Activated naive CD8-positive, alpha-beta T cell treated with anti-CD3 and anti-CD28 coated beads, Interleukin-2, amount 10 ng/mL, durations not matched to agents 7 days and 5 days (primary cell): ENCODE measurements around the gene LRIG1. TPM values are rescaled to one million over a fixed set of nuclear protein-coding genes. Genes with fewer than 3 reads are reported as not detected.

Experiments
- ATAC-seq: fragments of 150-1000 bp; cut with Tn5 transposase; one replicate; pipeline ENCODE4 v1.10.0; 2021; ENCODE audit warnings: low read depth, moderate library complexity
- POLR2A ChIA-PET: fragments of 350-600 bp; sonication (Branson Sonifier 250); formaldehyde crosslinking; loops from one replicate; lab custom pipeline; 2021; ENCODE audit warnings: antibody characterized with exemption; lab: Charles Lee
- DNase-seq: peaks from one replicate; pipeline ENCODE4 v3.0.0; 2021
- H3K27ac Mint-ChIP-seq: one replicate; pipeline ENCODE4 v1.8.0; 2022; ENCODE audit warnings: mild to moderate bottlenecking, mixed read lengths
- H3K27me3 Mint-ChIP-seq: one replicate; pipeline ENCODE4 v1.8.0; 2022; ENCODE audit warnings: mild to moderate bottlenecking, moderate library complexity, mixed read lengths
- H3K36me3 Mint-ChIP-seq: one replicate; pipeline ENCODE4 v1.8.0; 2021; ENCODE audit warnings: mild to moderate bottlenecking, mixed read lengths
- H3K4me1 Mint-ChIP-seq: one replicate; pipeline ENCODE4 v1.8.0; 2021; ENCODE audit warnings: mixed read lengths
- H3K4me3 Mint-ChIP-seq: one replicate; pipeline ENCODE4 v1.8.0; 2022; ENCODE audit warnings: mild to moderate bottlenecking, moderate library complexity, mixed read lengths
- H3K9me3 Mint-ChIP-seq: one replicate; pipeline ENCODE4 v1.8.0; 2021; ENCODE audit warnings: mixed read lengths
- total RNA-seq, 2 experiments: library from RNA; stranded (reverse); gene quantifications; one replicate each; pipeline ENCODE4 v1.2.3, GENCODE V29; 2021

The LRIG1 gene
- total RNA-seq, 2 experiments from 2014 or later, result 17.9 to 27.0 TPM

DNA sequence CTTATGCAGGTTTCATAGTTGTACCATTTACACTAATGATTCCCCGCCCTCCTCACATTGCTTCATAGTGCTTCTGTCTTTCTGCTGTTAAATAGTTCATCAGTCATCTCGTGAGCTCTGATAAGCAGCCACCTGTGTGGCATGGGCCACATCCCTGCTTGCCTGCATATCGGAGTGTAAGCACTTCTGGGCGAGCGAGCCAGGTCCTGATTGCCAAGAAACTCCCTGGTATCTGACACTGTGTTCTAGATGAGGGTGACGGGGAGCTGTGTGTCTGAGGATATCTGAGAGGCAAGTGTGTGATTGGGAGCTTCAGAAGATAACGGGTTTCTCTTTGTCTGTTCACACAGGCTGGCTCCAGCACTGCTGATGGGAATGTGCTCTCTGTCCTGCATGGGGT is 130.6 kb downstream of the LRIG1 start:
- Mint-ChIP-seq H3K9me3 (no peaks in the 10 kb centered on the region), H3K4me3 (no peak overlapping the region), H3K27ac (no peak overlapping the region), H3K36me3 (peaks cover 3% of the 10 kb centered on the region), H3K27me3 (no peaks in the 10 kb centered on the region), H3K4me1 (no peaks in the 10 kb centered on the region)
- POLR2A ChIA-PET, result no interaction called here
- no peak for ATAC-seq
- DNase-seq, result no peak

DNA sequence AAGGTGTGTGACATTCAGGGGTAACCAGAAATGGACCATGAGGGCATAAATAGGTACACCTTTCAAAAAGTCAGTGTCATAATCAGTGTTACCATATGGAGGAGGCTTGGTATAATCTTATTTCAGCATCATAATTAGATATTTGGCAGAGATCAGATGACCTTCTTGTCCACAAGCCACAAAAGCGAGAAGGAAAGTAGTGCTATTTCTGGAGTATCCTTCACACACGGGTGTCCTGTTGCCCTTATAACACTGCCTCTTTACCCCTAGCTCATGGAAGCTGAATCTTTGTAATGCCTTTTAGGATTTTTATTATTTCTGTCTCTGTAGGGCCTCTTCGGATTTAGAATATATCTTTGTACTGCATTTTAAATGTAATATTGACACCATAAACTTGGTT is 132.8 kb downstream of the LRIG1 start:
- no peak for ATAC-seq
- no peak overlapping the region for H3K27ac Mint-ChIP-seq
- no peak overlapping the region for H3K4me3 Mint-ChIP-seq
- H3K36me3 Mint-ChIP-seq, result peaks cover 3% of the 10 kb centered on the region
- no peak for DNase-seq
- POLR2A ChIA-PET, result no interaction called here
- H3K4me1 Mint-ChIP-seq, result no peaks in the 10 kb centered on the region
- no peaks in the 10 kb centered on the region for H3K9me3 Mint-ChIP-seq
- H3K27me3 Mint-ChIP-seq, result no peaks in the 10 kb centered on the region

DNA sequence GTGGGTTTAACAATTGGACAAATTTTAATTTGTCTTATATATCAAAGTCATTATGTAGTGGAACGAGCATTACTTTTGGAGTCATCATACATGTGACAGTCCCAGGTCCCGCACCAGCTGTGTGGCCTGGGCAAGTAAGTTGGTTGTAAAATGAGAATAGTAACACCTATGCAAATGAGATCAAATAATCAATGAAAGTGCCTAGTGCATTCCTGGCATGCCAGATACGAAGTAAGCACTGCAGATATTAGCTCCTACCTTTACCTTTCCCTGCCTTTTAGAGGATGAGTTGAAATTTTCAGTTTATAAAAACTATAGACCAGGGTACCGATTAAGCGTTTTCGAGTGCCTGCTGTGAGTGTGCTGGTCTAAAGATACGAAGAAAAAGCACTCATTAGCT is 134.1 kb downstream of the LRIG1 start:
- Mint-ChIP-seq H3K9me3 (no peaks in the 10 kb centered on the region), H3K4me1 (no peaks in the 10 kb centered on the region), H3K27me3 (no peaks in the 10 kb centered on the region), H3K27ac (no peak overlapping the region), H3K4me3 (no peak overlapping the region), H3K36me3 (peaks cover 3% of the 10 kb centered on the region)
- DNase-seq (no peak), ATAC-seq (no peak)
- POLR2A ChIA-PET, result no interaction called here

DNA sequence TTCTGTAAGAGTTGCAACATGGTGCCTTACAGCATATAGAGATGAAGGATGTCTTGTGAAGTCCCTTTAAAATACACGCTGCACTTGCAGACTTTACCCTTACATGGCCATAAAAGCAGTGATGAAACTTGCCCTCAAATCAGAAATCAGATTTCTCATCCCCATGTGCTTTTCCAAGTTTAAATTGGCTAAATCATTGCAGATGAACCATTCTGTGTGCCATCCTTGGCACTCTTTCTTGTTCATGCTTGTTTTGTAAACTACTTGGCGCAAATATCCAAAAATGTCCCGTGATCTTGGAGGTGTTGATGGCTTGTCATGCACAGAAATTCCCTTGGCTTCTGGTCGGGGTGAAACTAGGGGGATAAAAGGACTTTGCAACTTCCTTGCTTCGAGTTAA is 135.7 kb downstream of the LRIG1 start:
- H3K27me3 Mint-ChIP-seq, result no peaks in the 10 kb centered on the region
- DNase-seq (no peak), ATAC-seq (no peak)
- POLR2A ChIA-PET, result no interaction called here
- H3K4me3 Mint-ChIP-seq, result no peak overlapping the region
- no peak overlapping the region for H3K27ac Mint-ChIP-seq
- no peaks in the 10 kb centered on the region for H3K9me3 Mint-ChIP-seq
- no peaks in the 10 kb centered on the region for H3K4me1 Mint-ChIP-seq
- H3K36me3 Mint-ChIP-seq, result peaks cover 3% of the 10 kb centered on the region

DNA sequence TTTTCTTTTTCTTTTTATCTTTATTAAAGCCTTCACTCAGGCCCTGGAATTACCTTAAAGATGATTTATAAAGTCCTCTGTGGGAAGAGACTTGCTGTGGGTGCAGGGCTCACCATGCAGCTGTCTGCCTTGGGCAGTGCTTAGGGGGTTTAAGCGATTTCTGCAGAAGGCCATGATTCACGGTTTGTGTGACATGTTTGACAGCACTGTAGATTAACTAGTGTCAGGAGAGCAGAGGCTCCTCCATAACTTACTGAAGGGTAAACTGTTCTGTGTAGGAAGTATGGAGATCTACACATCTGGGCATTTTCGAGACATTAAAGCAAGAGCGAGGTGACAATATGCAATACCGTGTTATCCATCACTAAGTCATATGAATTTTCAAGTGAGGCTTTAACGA is 137.7 kb downstream of the LRIG1 start:
- no peaks in the 10 kb centered on the region for H3K4me1 Mint-ChIP-seq
- no peaks in the 10 kb centered on the region for H3K9me3 Mint-ChIP-seq
- H3K4me3 Mint-ChIP-seq, result no peak overlapping the region
- H3K27ac Mint-ChIP-seq, result no peak overlapping the region
- ATAC-seq, result no peak
- no peak for DNase-seq
- H3K27me3 Mint-ChIP-seq, result no peaks in the 10 kb centered on the region
- peaks cover 2% of the 10 kb centered on the region for H3K36me3 Mint-ChIP-seq
- POLR2A ChIA-PET, result no interaction called here

DNA sequence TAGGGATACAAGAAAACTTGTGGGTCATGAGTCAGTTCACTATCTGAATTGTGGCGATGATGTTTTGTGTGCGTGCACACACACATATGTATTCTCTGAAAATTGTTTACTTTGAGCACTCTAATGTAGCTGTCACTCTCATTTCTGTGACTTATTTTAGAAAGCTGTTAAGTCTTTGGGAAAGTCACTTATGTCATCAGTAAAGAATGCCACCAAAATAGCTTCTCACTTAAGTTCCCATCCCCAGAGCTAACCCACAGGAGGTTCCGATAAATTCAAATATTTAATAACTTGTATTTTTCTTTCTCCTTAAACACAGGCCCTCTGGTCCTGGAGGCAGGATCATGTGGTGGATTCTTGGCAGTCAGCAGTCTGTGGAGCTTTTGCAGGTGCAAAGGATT is 138.3 kb downstream of the LRIG1 start:
- ATAC-seq, result no peak
- DNase-seq, result no peak
- Mint-ChIP-seq H3K27ac (no peak overlapping the region), H3K9me3 (no peaks in the 10 kb centered on the region), H3K4me3 (no peak overlapping the region), H3K36me3 (peaks cover 2% of the 10 kb centered on the region), H3K4me1 (no peaks in the 10 kb centered on the region), H3K27me3 (no peaks in the 10 kb centered on the region)
- POLR2A ChIA-PET, result no interaction called here

DNA sequence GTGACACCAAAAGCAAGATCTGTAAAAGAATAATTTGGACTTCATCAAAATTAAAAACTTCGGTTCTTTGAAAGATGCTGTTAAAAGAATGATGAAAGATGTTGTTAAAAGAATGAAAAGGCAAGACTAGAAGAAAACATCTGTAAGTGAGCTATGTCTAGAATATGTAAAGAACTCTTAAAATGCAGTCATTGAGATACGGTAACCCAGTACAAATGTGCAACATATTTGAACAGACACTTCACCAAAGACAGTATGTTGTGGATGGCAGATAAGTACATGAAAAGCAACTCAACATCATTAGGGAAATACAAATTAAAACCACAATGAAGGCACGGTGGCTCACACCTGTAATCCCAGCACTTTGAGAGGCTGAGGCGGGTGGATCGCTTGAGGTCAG is 139.5 kb downstream of the LRIG1 start:
- H3K4me1 Mint-ChIP-seq, result no peaks in the 10 kb centered on the region
- no peaks in the 10 kb centered on the region for H3K9me3 Mint-ChIP-seq
- ATAC-seq (no peak), DNase-seq (no peak)
- H3K4me3 Mint-ChIP-seq, result no peak overlapping the region
- peaks cover 2% of the 10 kb centered on the region for H3K36me3 Mint-ChIP-seq
- no peaks in the 10 kb centered on the region for H3K27me3 Mint-ChIP-seq
- POLR2A ChIA-PET, result no interaction called here
- no peak overlapping the region for H3K27ac Mint-ChIP-seq

DNA sequence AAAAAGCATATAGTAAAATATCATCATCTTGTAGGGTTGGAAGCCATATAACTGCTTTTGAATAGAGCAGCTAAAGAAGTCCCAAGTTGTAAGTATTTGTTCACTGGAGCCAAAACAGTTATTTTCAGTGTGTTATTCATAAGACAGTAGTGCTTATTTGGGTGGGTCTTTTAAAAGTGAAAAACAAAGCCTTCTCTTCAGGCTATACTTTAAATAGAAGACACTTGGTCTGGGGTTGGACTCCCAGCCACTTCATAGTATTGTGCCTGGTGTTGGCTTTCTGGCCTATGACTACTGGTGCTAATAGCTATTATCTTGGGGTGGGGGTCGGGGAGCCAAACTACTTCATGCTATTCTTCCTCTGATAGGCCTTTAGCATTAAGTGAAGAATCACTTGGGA is 144.8 kb downstream of the LRIG1 start:
- Mint-ChIP-seq H3K27me3 (no peaks in the 10 kb centered on the region), H3K36me3 (no peaks in the 10 kb centered on the region), H3K27ac (no peak overlapping the region), H3K9me3 (no peaks in the 10 kb centered on the region), H3K4me1 (peaks cover 10% of the 10 kb centered on the region), H3K4me3 (no peak overlapping the region)
- POLR2A ChIA-PET, result no interaction called here
- ATAC-seq (no peak), DNase-seq (no peak)

DNA sequence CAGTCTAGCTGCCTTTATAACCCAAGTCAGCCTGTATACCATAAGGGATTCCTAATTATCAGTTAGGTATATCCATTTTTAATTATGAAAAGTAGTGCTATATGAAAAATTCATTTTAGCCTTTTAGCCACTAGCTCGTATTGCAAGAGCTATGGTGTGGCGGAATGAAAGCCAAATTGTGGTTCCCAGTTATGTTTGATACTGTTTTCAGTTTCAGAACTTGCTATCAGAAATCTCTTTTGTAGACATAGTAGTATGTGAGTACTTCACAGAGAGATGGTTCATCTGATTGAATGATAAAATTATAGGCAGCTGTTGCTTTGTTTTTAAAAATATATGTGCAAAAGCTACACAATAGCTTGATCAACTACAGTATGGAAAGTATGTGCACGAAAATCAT is 145.4 kb downstream of the LRIG1 start:
- POLR2A ChIA-PET, result no interaction called here
- DNase-seq (no peak), ATAC-seq (no peak)
- H3K27ac Mint-ChIP-seq, result no peak overlapping the region
- H3K27me3 Mint-ChIP-seq, result no peaks in the 10 kb centered on the region
- H3K4me1 Mint-ChIP-seq, result peaks cover 10% of the 10 kb centered on the region
- no peaks in the 10 kb centered on the region for H3K9me3 Mint-ChIP-seq
- no peak overlapping the region for H3K4me3 Mint-ChIP-seq
- no peaks in the 10 kb centered on the region for H3K36me3 Mint-ChIP-seq

DNA sequence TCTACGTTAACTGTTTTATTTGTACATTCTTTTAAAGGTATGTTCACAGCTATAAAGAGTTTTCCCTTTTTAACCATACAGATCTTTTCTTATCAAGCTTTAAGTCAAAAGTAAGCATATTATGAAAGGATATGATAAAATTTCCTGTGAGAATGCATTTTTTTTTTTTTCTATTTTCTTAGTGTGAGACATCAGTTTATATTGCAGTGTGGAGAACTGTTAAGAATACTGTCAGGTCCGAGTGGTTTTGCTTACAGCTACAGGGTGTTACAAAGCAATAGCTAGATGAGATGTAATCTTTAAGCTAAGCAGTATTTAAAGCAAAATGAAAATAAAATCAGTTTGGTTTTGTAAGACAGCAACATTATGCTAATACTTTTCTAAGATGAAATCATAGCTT is 146.8 kb downstream of the LRIG1 start:
- no peak overlapping the region for H3K27ac Mint-ChIP-seq
- POLR2A ChIA-PET, result no interaction called here
- no peak overlapping the region for H3K4me3 Mint-ChIP-seq
- no peak for ATAC-seq
- peaks cover 2% of the 10 kb centered on the region for H3K36me3 Mint-ChIP-seq
- no peak for DNase-seq
- no peaks in the 10 kb centered on the region for H3K27me3 Mint-ChIP-seq
- H3K4me1 Mint-ChIP-seq, result peaks cover 10% of the 10 kb centered on the region
- H3K9me3 Mint-ChIP-seq, result no peaks in the 10 kb centered on the region

DNA sequence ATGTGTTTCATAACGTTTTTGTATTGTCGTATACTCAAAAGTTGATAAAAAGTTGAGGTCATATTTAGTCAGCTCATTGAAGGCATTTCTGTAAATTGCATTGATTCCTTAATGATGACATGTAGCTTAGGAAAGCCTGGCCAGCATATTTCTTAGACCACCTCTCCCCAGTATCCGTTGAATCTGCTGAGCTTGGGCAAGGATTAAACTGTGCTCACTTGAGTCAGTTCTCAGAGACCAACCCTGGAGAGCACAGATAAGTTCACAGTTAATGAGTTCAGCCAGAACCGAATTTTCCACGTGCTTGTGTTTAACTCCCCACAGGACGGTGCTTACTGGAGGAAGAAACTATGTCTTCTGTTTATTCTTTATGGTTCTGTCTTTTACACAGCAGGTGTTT is 147.3 kb downstream of the LRIG1 start:
- Mint-ChIP-seq H3K27ac (no peak overlapping the region), H3K9me3 (no peaks in the 10 kb centered on the region), H3K4me3 (no peak overlapping the region), H3K36me3 (peaks cover 2% of the 10 kb centered on the region), H3K27me3 (no peaks in the 10 kb centered on the region), H3K4me1 (peaks cover 10% of the 10 kb centered on the region)
- ATAC-seq, result no peak
- POLR2A ChIA-PET, result no interaction called here
- no peak for DNase-seq

DNA sequence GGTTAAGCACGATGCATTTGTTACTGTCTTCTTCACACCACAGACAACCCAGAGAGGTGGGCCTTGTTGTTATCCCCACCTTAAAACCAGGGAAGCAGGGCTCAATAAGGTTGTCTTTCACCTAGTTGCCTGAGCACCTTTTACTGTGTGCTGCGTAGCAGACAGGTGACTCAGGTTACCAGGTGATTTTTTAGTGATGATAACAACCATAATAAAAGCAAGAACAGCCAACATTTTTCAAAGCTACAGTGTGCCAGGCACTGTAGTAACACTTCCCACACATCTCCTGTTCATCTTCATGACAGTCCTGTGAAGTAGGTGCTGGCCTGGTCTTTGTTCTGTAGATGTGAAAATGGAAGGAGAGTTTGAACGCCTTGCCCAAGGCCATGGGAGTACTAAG is 147.8 kb downstream of the LRIG1 start:
- no peak for DNase-seq
- H3K27ac Mint-ChIP-seq, result no peak overlapping the region
- H3K36me3 Mint-ChIP-seq, result peaks cover 3% of the 10 kb centered on the region
- no peaks in the 10 kb centered on the region for H3K9me3 Mint-ChIP-seq
- no peaks in the 10 kb centered on the region for H3K27me3 Mint-ChIP-seq
- H3K4me1 Mint-ChIP-seq, result peaks cover 10% of the 10 kb centered on the region
- no peak overlapping the region for H3K4me3 Mint-ChIP-seq
- POLR2A ChIA-PET, result no interaction called here
- no peak for ATAC-seq

DNA sequence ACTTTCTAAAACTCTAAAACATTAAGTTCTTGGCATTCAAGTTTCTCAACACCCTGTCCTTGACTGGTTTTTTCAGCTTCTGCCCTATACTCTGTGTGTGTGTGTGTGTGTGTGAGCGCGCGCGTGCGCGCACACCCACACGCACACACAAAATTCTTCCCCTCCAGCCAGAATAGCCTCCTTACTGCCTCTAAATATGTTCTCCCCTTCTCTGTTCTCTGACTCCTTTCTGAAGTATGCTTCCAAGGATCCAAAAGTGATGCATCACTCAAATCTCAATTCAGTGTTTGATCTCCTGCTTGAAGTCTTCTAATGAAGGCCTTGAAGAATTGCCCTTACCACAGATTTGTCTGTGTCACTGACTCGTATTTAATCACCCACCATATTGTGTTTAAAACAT is 150.2 kb downstream of the LRIG1 start:
- peaks cover 8% of the 10 kb centered on the region for H3K4me1 Mint-ChIP-seq
- POLR2A ChIA-PET, result no interaction called here
- ATAC-seq (no peak), DNase-seq (no peak)
- H3K36me3 Mint-ChIP-seq, result peaks cover 13% of the 10 kb centered on the region
- no peak overlapping the region for H3K27ac Mint-ChIP-seq
- no peaks in the 10 kb centered on the region for H3K27me3 Mint-ChIP-seq
- H3K4me3 Mint-ChIP-seq, result no peak overlapping the region
- H3K9me3 Mint-ChIP-seq, result peaks cover 3% of the 10 kb centered on the region

DNA sequence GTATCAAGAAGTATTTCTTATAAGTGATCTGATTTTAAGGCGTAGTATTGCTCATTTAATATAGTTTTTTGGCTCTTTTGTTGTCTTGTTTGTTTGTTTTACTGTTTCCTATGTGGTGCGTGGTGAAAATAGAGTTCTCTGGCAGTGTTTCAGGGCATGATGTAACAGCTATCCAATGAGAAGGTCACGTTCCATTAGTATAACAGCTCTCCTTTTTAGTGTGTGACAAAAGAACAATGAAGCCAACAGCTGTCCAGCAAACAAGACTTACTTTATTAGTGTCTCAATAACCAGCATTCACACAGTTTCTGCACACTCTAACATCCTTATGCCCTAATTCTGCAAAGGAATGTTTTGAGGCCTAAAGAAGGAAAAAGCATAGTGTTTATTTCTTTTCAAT is 152.1 kb downstream of the LRIG1 start:
- H3K4me3 Mint-ChIP-seq, result no peak overlapping the region
- peaks cover 13% of the 10 kb centered on the region for H3K36me3 Mint-ChIP-seq
- no peak for ATAC-seq
- H3K4me1 Mint-ChIP-seq, result no peaks in the 10 kb centered on the region
- no peak for DNase-seq
- POLR2A ChIA-PET, result no interaction called here
- H3K9me3 Mint-ChIP-seq, result peaks cover 3% of the 10 kb centered on the region
- H3K27ac Mint-ChIP-seq, result no peak overlapping the region
- H3K27me3 Mint-ChIP-seq, result no peaks in the 10 kb centered on the region

DNA sequence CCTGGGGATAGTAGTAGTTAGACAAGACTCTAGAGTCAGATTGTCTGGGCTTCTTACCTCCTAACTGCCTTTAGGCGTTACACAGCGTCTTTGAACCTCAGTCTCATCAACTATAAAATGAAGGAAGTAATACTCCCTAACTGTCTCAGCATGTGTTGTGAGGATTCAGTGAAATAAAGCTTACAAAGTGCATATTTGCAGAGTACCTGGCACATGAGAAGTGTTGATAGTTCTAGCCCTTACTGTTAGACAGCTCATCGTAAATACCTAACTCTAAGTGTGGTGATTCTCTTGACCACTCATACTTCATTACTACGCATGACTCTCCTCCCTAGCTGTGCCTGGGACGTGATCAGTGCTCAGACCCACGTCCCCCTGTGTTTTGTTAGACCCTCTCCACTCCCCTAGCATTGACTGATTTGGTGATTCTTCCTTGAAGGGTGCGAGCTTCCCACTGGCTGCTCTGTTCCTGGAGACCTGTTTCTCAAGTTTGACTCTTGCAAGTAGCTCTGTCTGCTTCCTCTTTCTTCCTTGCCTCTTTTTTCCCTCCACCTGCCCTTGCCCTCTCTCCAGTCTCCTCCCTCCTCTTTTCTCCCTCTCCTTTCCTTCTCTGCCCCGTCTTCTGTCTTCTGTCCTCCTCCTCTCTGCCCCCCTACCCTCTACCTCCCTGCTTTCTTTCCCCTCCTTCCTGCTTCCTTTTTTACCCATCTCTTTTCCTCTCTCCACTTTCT is 155.8 kb downstream of the LRIG1 start:
- Mint-ChIP-seq H3K27me3 (no peaks in the 10 kb centered on the region), H3K4me1 (no peaks in the 10 kb centered on the region), H3K27ac (peak overlapping the region; percentile 6), H3K36me3 (peaks cover 12% of the 10 kb centered on the region), H3K9me3 (peaks cover 4% of the 10 kb centered on the region), H3K4me3 (no peak overlapping the region)
- POLR2A ChIA-PET, result no interaction called here
- DNase-seq (no peak), ATAC-seq (no peak)
